ENCODE results near the gene TMEM156. TPM values are rescaled to one million over a fixed set of nuclear protein-coding genes. Genes with fewer than 3 reads are reported as not detected.
"Not testable (repeated sequence)": the region's sequence is repeated elsewhere in the genome, so short reads cannot be mapped to it uniquely, and the experiment has no call there.

Gene TMEM156
- total RNA-seq, 1 donor from 2014 or later = 29.5 TPM

DNA sequence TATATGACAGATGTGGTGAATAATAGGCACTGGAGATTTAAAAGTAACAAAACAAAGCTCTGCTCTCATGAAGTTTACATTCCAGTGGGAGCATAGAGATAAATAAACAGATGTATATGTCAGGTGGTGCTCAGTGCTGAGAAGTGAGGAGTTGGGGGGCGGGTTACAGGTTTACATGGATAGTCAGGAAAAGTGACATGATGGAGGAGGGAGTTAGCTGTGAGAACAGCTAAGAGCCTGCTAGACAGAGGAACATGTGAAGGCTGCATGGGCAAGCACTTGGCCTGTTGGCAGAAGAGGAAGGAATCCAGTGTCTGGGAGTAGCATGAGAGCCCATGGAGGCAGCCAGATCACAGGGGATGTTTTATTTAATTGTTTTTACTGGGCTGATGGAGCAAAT, 10.2 kb upstream of the TMEM156 start:
- Mint-ChIP-seq H3K27me3 (no peaks in the 10 kb centered on the region), H3K9me3 (no peaks in the 10 kb centered on the region), H3K4me3 (peak overlapping the region; percentile 3), H3K36me3 (ENCODE audit: low read depth) (peaks cover 11% of the 10 kb centered on the region), H3K27ac (peak overlapping the region; percentile 72), H3K4me1 (peaks cover 61% of the 10 kb centered on the region)
- CTCF ChIA-PET = no interaction called here
- TF ChIP-seq, protein P1, sequence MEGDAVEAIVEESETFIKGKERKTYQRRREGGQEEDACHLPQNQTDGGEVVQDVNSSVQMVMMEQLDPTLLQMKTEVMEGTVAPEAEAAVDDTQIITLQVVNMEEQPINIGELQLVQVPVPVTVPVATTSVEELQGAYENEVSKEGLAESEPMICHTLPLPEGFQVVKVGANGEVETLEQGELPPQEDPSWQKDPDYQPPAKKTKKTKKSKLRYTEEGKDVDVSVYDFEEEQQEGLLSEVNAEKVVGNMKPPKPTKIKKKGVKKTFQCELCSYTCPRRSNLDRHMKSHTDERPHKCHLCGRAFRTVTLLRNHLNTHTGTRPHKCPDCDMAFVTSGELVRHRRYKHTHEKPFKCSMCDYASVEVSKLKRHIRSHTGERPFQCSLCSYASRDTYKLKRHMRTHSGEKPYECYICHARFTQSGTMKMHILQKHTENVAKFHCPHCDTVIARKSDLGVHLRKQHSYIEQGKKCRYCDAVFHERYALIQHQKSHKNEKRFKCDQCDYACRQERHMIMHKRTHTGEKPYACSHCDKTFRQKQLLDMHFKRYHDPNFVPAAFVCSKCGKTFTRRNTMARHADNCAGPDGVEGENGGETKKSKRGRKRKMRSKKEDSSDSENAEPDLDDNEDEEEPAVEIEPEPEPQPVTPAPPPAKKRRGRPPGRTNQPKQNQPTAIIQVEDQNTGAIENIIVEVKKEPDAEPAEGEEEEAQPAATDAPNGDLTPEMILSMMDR (IDR thresholded peaks at IDR 0.05) = no peak
- POLR2A ChIA-PET = interaction anchor here (0.7 to 8.3 kb wide), 3 partner anchors 13 to 270 kb away, joined by 4 to 215 read pairs (median 73); partner anchors contain the start of gene TMEM156
- ATAC-seq (ENCODE audit: low read depth) (no peak), DNase-seq (no peak)
- intact Hi-C loops (cut with micrococcal nuclease) = loop anchor here (5.0 to 10.0 kb wide), 3 partner anchors 380 to 592 kb away; partner anchors contain the start of genes KLF3, LIAS, RPL9 and SMIM14

DNA sequence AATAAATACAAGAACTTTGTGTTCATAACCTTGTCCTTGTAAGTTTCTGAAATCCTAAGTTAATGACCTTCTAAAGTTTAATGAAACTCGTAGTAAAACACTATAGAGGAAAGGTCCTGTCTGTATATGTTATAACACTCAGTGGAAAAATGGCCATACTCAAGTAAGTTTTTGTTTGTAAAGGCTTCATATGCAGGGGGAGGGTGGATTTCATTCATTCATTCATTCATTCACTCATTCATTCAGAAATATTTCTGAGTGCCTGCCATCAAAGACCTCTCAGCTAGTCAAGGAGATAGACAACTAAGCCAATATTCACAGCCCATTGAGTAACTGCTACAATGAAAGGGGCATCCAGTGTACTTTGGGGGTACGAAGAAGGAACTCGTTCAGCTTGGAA, 6.9 kb upstream of the TMEM156 start:
- POLR2A ChIA-PET = interaction anchor here (1.6 kb wide), 1 partner anchor 9 kb away, joined by 4 read pairs; no protein-coding TSS in a partner anchor
- Mint-ChIP-seq H3K36me3 (ENCODE audit: low read depth) (no peaks in the 10 kb centered on the region), H3K4me3 (no peak overlapping the region), H3K27ac (no peak overlapping the region), H3K9me3 (no peaks in the 10 kb centered on the region), H3K27me3 (no peaks in the 10 kb centered on the region), H3K4me1 (peaks cover 65% of the 10 kb centered on the region)
- CTCF ChIA-PET = no interaction called here
- DNase-seq = no peak
- TF ChIP-seq, protein P1 (IDR thresholded peaks at IDR 0.05) = no peak
- intact Hi-C loops (cut with micrococcal nuclease) = loop anchor here (10.0 kb wide), 2 partner anchors 1156 to 1266 kb away; partner anchors contain the start of gene RHOH
- ATAC-seq (ENCODE audit: low read depth) = no peak

- intact Hi-C loops (cut with micrococcal nuclease) = loop anchor here (10.0 kb wide), 2 partner anchors 1157 to 1267 kb away; partner anchors contain the start of gene RHOH
- POLR2A ChIA-PET = interaction anchor here (1.6 kb wide), 1 partner anchor 8 kb away, joined by 4 read pairs; no protein-coding TSS in a partner anchor
- Mint-ChIP-seq H3K36me3 (ENCODE audit: low read depth) (no peaks in the 10 kb centered on the region), H3K4me3 (no peak overlapping the region), H3K4me1 (peaks cover 60% of the 10 kb centered on the region), H3K27me3 (no peaks in the 10 kb centered on the region), H3K27ac (peak overlapping the region; percentile 82), H3K9me3 (no peaks in the 10 kb centered on the region)
- CTCF ChIA-PET = interaction anchor here (0.9 kb wide), 1 partner anchor 10 kb away, joined by 4 read pairs; no protein-coding TSS in a partner anchor
- TF ChIP-seq, protein P1 (IDR thresholded peaks at IDR 0.05) = no peak
- no peak for ATAC-seq (ENCODE audit: low read depth)
- DNase-seq = no peak
These were observed 5.7 kb upstream of the TMEM156 start for GRCh38 chr4:39037941-39038340.

GRCh38 chr4:39037491-39037825, 5.2 kb upstream of the TMEM156 start:
- CTCF ChIA-PET = interaction anchor here (0.9 kb wide), 1 partner anchor 10 kb away, joined by 4 read pairs; no protein-coding TSS in a partner anchor
- no peak for ATAC-seq (ENCODE audit: low read depth)
- Mint-ChIP-seq H3K9me3 (no peaks in the 10 kb centered on the region), H3K36me3 (ENCODE audit: low read depth) (no peaks in the 10 kb centered on the region), H3K27me3 (no peaks in the 10 kb centered on the region), H3K4me1 (peaks cover 63% of the 10 kb centered on the region), H3K4me3 (no peak overlapping the region), H3K27ac (peak overlapping the region; percentile 82)
- POLR2A ChIA-PET = interaction anchor here (0.8 to 1.2 kb wide), 2 partner anchors 44 to 52 kb away, joined by 3 to 5 read pairs; no protein-coding TSS in a partner anchor
- DNase-seq = no peak
- intact Hi-C loops (cut with micrococcal nuclease) = loop anchor here (10.0 kb wide), 2 partner anchors 1157 to 1267 kb away; partner anchors contain the start of gene RHOH
- TF ChIP-seq, protein P1 (IDR thresholded peaks at IDR 0.05) = no peak

DNA sequence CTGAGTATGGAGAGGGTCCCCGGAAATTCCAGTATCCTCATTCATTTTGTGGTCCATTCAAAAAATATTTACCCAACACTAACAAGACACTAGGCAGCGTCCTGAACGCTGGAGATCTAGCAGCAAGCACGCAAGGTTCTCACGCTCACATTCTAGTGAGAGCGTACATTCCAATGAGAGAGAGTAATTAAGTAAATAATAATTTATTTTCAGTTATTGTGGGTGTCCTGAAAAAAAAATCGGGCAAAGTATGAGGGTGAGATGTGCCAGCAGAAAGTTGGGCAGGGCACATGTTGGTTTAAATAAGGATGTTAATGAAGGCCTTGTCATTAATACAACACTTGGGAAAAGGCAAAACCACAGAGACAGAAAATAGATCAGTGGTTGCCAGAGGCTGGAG, 4.0 kb upstream of the TMEM156 start:
- H3K36me3 Mint-ChIP-seq (ENCODE audit: low read depth) = no peaks in the 10 kb centered on the region
- no peaks in the 10 kb centered on the region for H3K9me3 Mint-ChIP-seq
- intact Hi-C loops (cut with micrococcal nuclease) = loop anchor here (10.0 kb wide), 2 partner anchors 1159 to 1269 kb away; partner anchors contain the start of gene RHOH
- no peak for DNase-seq
- no peaks in the 10 kb centered on the region for H3K27me3 Mint-ChIP-seq
- peak overlapping the region; percentile 59 for H3K27ac Mint-ChIP-seq
- H3K4me1 Mint-ChIP-seq = peaks cover 56% of the 10 kb centered on the region
- H3K4me3 Mint-ChIP-seq = no peak overlapping the region
- ATAC-seq (ENCODE audit: low read depth) = no peak
- POLR2A ChIA-PET = interaction anchor here (0.5 to 14.9 kb wide), 2 partner anchors 8 to 585 kb away, joined by 3 to 215 read pairs; no protein-coding TSS in a partner anchor
- CTCF ChIA-PET = no interaction called here
- TF ChIP-seq, protein P1 (IDR thresholded peaks at IDR 0.05) = no peak

DNA sequence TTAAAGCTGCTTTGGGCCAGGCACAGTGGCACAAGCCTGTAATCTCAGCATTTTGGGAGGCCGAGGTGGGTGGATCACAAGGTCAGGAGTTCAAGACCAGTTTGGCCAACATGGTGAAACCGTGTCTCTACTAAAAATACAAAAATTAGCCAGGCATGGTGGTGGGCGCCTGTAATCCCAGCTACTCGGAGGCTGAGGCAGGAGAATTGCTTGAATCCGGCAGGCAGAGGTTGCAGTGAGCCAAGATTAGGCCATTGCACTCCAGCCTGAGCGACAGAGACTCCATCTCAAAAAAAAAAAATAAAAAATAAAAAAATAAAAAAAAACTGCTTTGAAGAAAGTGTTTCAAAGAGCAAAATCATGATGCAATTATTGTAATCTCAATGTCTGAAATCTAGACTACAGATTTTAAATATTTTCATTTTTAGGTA, 604 bp downstream of the TMEM156 start:
- not testable (repeated sequence) for H3K36me3 Mint-ChIP-seq (ENCODE audit: low read depth)
- H3K4me1 Mint-ChIP-seq = peaks cover 63% of the 10 kb centered on the region
- peak overlapping the region; percentile 93 for H3K27ac Mint-ChIP-seq

More for the DNA sequence above, 604 bp downstream of the TMEM156 start:
- POLR2A ChIA-PET = interaction anchor here (0.7 to 14.9 kb wide), 6 partner anchors 13 to 1696 kb away, joined by 3 to 215 read pairs (median 7); no protein-coding TSS in a partner anchor
- not testable (repeated sequence) for H3K9me3 Mint-ChIP-seq; H3K27me3 Mint-ChIP-seq; ATAC-seq (ENCODE audit: low read depth); DNase-seq
- intact Hi-C loops (cut with micrococcal nuclease) = loop anchor here (1.0 to 10.0 kb wide), 11 partner anchors 13 to 1273 kb away; partner anchors contain the start of genes RFC1, RHOH, TBC1D1 and TLR6
- CTCF ChIA-PET = interaction anchor here (1.2 kb wide), 1 partner anchor 12 kb away, joined by 5 read pairs; no protein-coding TSS in a partner anchor
- peak overlapping the region; percentile 83 for H3K4me3 Mint-ChIP-seq
